Measurements from ENCODE around the gene UPF1.

The UPF1 gene

DNA sequence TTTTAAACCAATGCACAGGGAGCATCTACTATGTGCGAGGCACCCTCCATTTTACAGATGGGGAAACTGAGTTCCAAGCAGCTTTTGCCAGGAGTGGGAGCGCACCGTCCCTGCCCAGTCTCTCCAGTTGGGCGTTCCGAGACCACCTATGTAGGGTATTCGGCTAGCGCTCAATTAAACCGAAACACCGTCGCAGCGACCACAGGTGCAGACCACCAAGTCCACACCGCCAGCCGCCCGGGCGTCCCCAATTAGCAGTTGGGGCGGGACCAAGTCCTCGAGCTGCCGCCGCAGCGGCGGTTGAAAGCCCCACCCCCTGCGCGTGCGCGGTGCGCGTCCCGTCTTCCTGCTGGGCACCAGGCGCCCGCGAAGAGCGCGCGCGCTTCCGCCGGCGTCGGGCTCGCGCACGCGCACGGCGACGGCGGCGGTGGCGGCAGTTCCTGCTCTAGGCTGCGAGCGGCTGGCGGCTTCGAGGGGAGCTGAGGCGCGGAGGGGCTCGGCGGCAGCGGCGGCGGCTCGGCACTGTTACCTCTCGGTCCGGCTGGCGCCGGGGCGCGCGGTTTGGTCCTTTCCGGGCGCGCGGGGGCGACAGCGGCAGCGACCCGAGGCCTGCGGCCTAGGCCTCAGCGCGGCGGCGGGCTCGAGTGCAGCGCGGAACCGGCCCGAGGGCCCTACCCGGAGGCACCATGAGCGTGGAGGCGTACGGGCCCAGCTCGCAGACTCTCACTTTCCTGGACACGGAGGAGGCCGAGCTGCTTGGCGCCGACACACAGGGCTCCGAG, at the start of gene UPF1:
Gene UPF1 (plus strand): TSS at position 436 of the 782 bp plus-strand sequence. CDS start 251 bp downstream, at position 687.
- peak within 1 kb of the TSS; percentile 87 for H3K9ac ChIP-seq (ENCODE audit: low read depth, low read length)
- H3K4me3 ChIP-seq (ENCODE audit: low read depth, low read length), result peak within 1 kb of the TSS; percentile 94
- peaks cover 5% of the 10 kb centered on the region for H3K36me3 ChIP-seq (ENCODE audit: control insufficient read depth, insufficient read depth, low read length)
- no peaks in the 10 kb centered on the region for H3K9me3 ChIP-seq (ENCODE audit: control insufficient read depth, insufficient read depth, low read length)
- H3K4me1 ChIP-seq (ENCODE audit: control insufficient read depth, insufficient read depth, low read length), result peaks cover 11% of the 10 kb centered on the region
- H3K27me3 ChIP-seq (ENCODE audit: control insufficient read depth, insufficient read depth, low read length), result no peaks in the 10 kb centered on the region

GRCh38 chr19:18782559-18783225, 49.1 kb upstream of the UPF1 start:
- Histone ChIP-seq H3K4me1 (ENCODE audit: control insufficient read depth, insufficient read depth, low read length) (no peaks in the 10 kb centered on the region), H3K27me3 (ENCODE audit: control insufficient read depth, insufficient read depth, low read length) (peaks cover 42% of the 10 kb centered on the region), H3K36me3 (ENCODE audit: control insufficient read depth, insufficient read depth, low read length) (no peaks in the 10 kb centered on the region)

GRCh38 chr19:18783958-18784785, 47.6 kb upstream of the UPF1 start:
- Histone ChIP-seq H3K9me3 (ENCODE audit: control insufficient read depth, insufficient read depth, low read length) (no peaks in the 10 kb centered on the region), H3K27me3 (ENCODE audit: control insufficient read depth, insufficient read depth, low read length) (peaks cover 52% of the 10 kb centered on the region), H3K4me3 (ENCODE audit: low read depth, low read length) (no peak overlapping the region), H3K36me3 (ENCODE audit: control insufficient read depth, insufficient read depth, low read length) (no peaks in the 10 kb centered on the region), H3K4me1 (ENCODE audit: control insufficient read depth, insufficient read depth, low read length) (no peaks in the 10 kb centered on the region), H3K9ac (ENCODE audit: low read depth, low read length) (no peak overlapping the region)

More at GRCh38 chr19:18782559-18783225, 49.1 kb upstream of the UPF1 start:
- Histone ChIP-seq H3K9ac (ENCODE audit: low read depth, low read length) (no peak overlapping the region), H3K4me3 (ENCODE audit: low read depth, low read length) (no peak overlapping the region), H3K9me3 (ENCODE audit: control insufficient read depth, insufficient read depth, low read length) (no peaks in the 10 kb centered on the region)

GRCh38 chr19:18784786-18785120, 47.0 kb upstream of the UPF1 start:
- Histone ChIP-seq H3K9ac (ENCODE audit: low read depth, low read length) (no peak overlapping the region), H3K4me3 (ENCODE audit: low read depth, low read length) (no peak overlapping the region), H3K36me3 (ENCODE audit: control insufficient read depth, insufficient read depth, low read length) (no peaks in the 10 kb centered on the region), H3K9me3 (ENCODE audit: control insufficient read depth, insufficient read depth, low read length) (no peaks in the 10 kb centered on the region), H3K27me3 (ENCODE audit: control insufficient read depth, insufficient read depth, low read length) (peaks cover 55% of the 10 kb centered on the region), H3K4me1 (ENCODE audit: control insufficient read depth, insufficient read depth, low read length) (no peaks in the 10 kb centered on the region)

GRCh38 chr19:18785179-18786124, 46.3 kb upstream of the UPF1 start:
- H3K36me3 ChIP-seq (ENCODE audit: control insufficient read depth, insufficient read depth, low read length), result no peaks in the 10 kb centered on the region
- H3K9me3 ChIP-seq (ENCODE audit: control insufficient read depth, insufficient read depth, low read length), result no peaks in the 10 kb centered on the region
- H3K27me3 ChIP-seq (ENCODE audit: control insufficient read depth, insufficient read depth, low read length), result peaks cover 59% of the 10 kb centered on the region
- peaks cover 3% of the 10 kb centered on the region for H3K4me1 ChIP-seq (ENCODE audit: control insufficient read depth, insufficient read depth, low read length)
- peak overlapping the region; percentile 74 for H3K4me3 ChIP-seq (ENCODE audit: low read depth, low read length)
- H3K9ac ChIP-seq (ENCODE audit: low read depth, low read length), result no peak overlapping the region

DNA sequence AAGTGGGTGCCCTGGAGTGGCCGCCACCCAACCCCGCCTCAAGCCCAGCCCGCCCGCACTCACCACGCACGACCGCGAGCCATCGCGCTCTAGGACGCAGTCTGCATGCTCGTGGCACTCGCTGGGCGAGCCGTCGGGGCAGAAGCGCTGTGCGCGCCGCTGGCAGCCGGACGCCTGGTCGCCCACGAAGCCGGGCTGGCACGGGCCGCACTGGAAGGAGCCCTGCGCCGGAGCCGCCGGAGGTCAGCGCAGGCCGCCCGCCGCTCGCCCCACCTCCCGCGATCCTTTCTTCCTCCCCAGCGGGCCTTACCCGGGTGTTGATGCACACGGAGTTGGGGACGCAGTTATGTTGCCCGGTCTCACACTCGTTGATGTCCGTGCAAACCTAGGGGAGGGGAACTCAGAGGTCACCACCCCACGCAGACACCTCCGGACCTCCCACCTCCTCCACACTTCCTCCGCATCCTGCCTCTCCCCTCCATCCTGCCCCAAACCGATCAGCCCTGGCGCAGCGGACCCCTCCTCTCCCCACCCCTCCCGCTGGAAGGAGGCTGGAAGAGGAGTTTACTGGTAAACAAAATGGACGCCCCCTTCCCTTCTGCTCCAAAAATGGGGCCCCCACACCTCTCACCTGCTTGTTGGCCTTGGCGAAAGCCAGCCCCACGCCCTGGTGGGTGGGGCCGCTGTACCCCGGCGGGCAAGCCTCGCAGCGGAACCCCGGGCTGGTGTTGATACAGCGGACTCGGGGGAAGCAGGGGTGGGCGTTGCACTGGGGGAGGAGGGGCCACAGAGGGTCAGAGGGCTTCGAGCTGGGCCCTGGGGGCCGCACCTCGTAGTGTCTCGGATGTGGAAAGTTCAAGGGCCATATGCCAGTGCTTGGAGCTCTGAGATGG, 43.0 kb upstream of the UPF1 start:
- Histone ChIP-seq H3K9me3 (ENCODE audit: control insufficient read depth, insufficient read depth, low read length) (no peaks in the 10 kb centered on the region), H3K4me3 (ENCODE audit: low read depth, low read length) (peak overlapping the region; percentile 70), H3K4me1 (ENCODE audit: control insufficient read depth, insufficient read depth, low read length) (peaks cover 3% of the 10 kb centered on the region), H3K9ac (ENCODE audit: low read depth, low read length) (no peak overlapping the region), H3K27me3 (ENCODE audit: control insufficient read depth, insufficient read depth, low read length) (peaks cover 88% of the 10 kb centered on the region), H3K36me3 (ENCODE audit: control insufficient read depth, insufficient read depth, low read length) (no peaks in the 10 kb centered on the region)

- Histone ChIP-seq H3K27me3 (ENCODE audit: control insufficient read depth, insufficient read depth, low read length) (peaks cover 85% of the 10 kb centered on the region), H3K9ac (ENCODE audit: low read depth, low read length) (no peak overlapping the region), H3K4me3 (ENCODE audit: low read depth, low read length) (peak overlapping the region; percentile 70), H3K4me1 (ENCODE audit: control insufficient read depth, insufficient read depth, low read length) (peaks cover 3% of the 10 kb centered on the region), H3K36me3 (ENCODE audit: control insufficient read depth, insufficient read depth, low read length) (no peaks in the 10 kb centered on the region), H3K9me3 (ENCODE audit: control insufficient read depth, insufficient read depth, low read length) (no peaks in the 10 kb centered on the region)
Observed at GRCh38 chr19:18789422-18789869, 42.3 kb upstream of the UPF1 start.

GRCh38 chr19:18789883-18790565, 41.7 kb upstream of the UPF1 start:
- no peaks in the 10 kb centered on the region for H3K36me3 ChIP-seq (ENCODE audit: control insufficient read depth, insufficient read depth, low read length)
- H3K4me3 ChIP-seq (ENCODE audit: low read depth, low read length), result peak overlapping the region; percentile 71
- H3K27me3 ChIP-seq (ENCODE audit: control insufficient read depth, insufficient read depth, low read length), result peaks cover 83% of the 10 kb centered on the region
- H3K9me3 ChIP-seq (ENCODE audit: control insufficient read depth, insufficient read depth, low read length), result no peaks in the 10 kb centered on the region
- H3K9ac ChIP-seq (ENCODE audit: low read depth, low read length), result no peak overlapping the region
- H3K4me1 ChIP-seq (ENCODE audit: control insufficient read depth, insufficient read depth, low read length), result peaks cover 3% of the 10 kb centered on the region

- H3K4me3 ChIP-seq (ENCODE audit: low read depth, low read length), result peak within 1 kb of the TSS; percentile 71
- H3K36me3 ChIP-seq (ENCODE audit: control insufficient read depth, insufficient read depth, low read length), result no peaks in the 10 kb centered on the region
- peaks cover 78% of the 10 kb centered on the region for H3K27me3 ChIP-seq (ENCODE audit: control insufficient read depth, insufficient read depth, low read length)
- peaks cover 3% of the 10 kb centered on the region for H3K4me1 ChIP-seq (ENCODE audit: control insufficient read depth, insufficient read depth, low read length)
- no peaks in the 10 kb centered on the region for H3K9me3 ChIP-seq (ENCODE audit: control insufficient read depth, insufficient read depth, low read length)
- H3K9ac ChIP-seq (ENCODE audit: low read depth, low read length), result no peak within 1 kb of the TSS
Observed at GRCh38 chr19:18790566-18791314, 41.0 kb upstream of the UPF1 start, which contains the start of gene COMP. Gene COMP, minus strand, starts transcription at chr19:18791305. Its CDS starts 36 bp downstream, at chr19:18791269.
